Ascending aorta (tissue), 2 donors: Measurements from ENCODE around the gene CHST12. TPM values are rescaled to one million over a fixed set of nuclear protein-coding genes. Genes with fewer than 3 reads are reported as not detected.
"Not testable (repeated sequence)": the region's sequence is repeated elsewhere in the genome, so short reads cannot be mapped to it uniquely, and the experiment has no call there.

Experiments
- DNase-seq, 2 donors: peaks; one replicate each; pipeline ENCODE4 v3.0.0-alpha.2; 2019; ENCODE audit warnings: low spot score in 2 of 2
- H3K27ac ChIP-seq, 2 donors: fragments of 200-600 bp; sonication (generic); one replicate each; pipeline ENCODE4 v1.5.1; 2016 to 2017; ENCODE audit warnings: mild to moderate bottlenecking in 1 of 2
- H3K27me3 ChIP-seq: fragments of 200-600 bp; sonication (generic); one replicate; pipeline ENCODE4 v1.5.1; 2017
- H3K36me3 ChIP-seq, 2 donors: fragments of 200-600 bp; sonication (generic); one replicate each; pipeline ENCODE4 v1.5.1; 2016
- H3K4me1 ChIP-seq, 2 donors: fragments of 200-600 bp; sonication (generic); one replicate each; pipeline ENCODE4 v1.5.1; 2016 to 2017; ENCODE audit warnings: mild to moderate bottlenecking in 1 of 2
- H3K4me3 ChIP-seq, 2 donors: fragments of 200-600 bp; sonication (generic); one replicate each; pipeline ENCODE4 v1.5.1; 2016 to 2017; ENCODE audit warnings: mild to moderate bottlenecking in 1 of 2
- H3K9me3 ChIP-seq, 2 donors: fragments of 200-600 bp; sonication (generic); one replicate each; pipeline ENCODE4 v1.5.1; 2016
- intact Hi-C: fragments of 100-400 bp; cut with DNase I; formaldehyde crosslinking; loops from one replicate; pipeline ENCODE4 v1.15.1; 2023
- total RNA-seq: library from RNA; depleted of rRNA; stranded (reverse); fragments of >200 nt; gene quantifications from one replicate; pipeline ENCODE4 v1.1.0, GENCODE V29; 2016
- TF ChIP-seq, protein P1 (sequence below), 3 experiments: fragments of 200-600 bp in 2 of 3; fragments of 450-650 bp in 1 of 3; sonication (generic) in 2 of 3; IDR thresholded peaks; one replicate each; pipeline ENCODE4 v1.5.1; 2016 to 2019; ENCODE audit warnings: antibody characterized with exemption in 3 of 3, mild to moderate bottlenecking in 1 of 3, moderate library complexity in 1 of 3

The CHST12 gene
- total RNA-seq, 1 donor from 2014 or later, result 79.4 TPM

DNA sequence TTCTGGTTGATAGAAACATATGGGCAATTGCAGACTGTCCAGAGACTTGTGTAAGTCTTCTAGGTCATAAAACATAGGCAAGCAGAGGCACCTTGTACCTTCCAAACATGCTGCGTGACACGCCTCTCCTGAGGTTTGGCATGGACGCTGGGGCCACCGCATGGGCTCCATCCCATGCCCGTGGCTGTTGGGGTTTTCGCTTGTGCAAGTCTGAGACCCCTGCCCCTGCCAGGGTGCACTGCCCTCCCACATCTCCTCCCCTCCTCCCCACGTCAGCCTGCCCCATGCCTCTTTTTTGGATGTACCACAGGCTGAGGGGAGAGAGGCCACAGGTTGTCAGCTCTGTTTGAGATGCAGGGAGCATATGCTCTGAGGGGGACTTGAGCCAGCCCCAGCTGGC is 29.8 kb upstream of the CHST12 start:
- Histone ChIP-seq H3K27me3 (no peaks in the 10 kb centered on the region), H3K4me3 (no peak overlapping the region), H3K36me3 (peaks cover 83 to 93% of the 10 kb centered on the region in 2 donors), H3K4me1 (no peaks in the 10 kb centered on the region), H3K27ac (no peak overlapping the region), H3K9me3 (no peaks in the 10 kb centered on the region)
- no peak for DNase-seq
- intact Hi-C loops, result no loop called here
- TF ChIP-seq, protein P1, sequence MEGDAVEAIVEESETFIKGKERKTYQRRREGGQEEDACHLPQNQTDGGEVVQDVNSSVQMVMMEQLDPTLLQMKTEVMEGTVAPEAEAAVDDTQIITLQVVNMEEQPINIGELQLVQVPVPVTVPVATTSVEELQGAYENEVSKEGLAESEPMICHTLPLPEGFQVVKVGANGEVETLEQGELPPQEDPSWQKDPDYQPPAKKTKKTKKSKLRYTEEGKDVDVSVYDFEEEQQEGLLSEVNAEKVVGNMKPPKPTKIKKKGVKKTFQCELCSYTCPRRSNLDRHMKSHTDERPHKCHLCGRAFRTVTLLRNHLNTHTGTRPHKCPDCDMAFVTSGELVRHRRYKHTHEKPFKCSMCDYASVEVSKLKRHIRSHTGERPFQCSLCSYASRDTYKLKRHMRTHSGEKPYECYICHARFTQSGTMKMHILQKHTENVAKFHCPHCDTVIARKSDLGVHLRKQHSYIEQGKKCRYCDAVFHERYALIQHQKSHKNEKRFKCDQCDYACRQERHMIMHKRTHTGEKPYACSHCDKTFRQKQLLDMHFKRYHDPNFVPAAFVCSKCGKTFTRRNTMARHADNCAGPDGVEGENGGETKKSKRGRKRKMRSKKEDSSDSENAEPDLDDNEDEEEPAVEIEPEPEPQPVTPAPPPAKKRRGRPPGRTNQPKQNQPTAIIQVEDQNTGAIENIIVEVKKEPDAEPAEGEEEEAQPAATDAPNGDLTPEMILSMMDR (IDR thresholded peaks at IDR 0.05), result no peak

DNA sequence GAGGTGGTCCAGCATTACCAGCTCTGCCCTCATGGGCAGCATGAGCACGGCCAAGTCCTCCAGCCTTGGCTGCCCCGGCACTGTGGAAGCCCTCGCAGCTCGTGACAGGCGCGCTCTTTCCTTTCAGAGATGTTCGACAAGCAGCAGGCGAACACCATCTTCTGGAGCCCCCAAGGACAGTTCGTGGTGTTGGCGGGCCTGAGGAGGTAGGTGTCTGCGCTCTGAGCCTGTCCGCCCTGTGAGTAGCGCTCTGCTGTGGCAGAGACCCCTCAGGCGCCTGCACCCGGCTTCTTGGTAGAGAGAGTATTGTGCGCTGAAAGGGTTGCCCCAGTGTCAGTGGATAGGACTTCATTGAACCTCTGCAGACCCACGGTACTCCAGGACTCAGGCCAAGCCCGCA is 29.0 kb upstream of the CHST12 start:
- no peaks in the 10 kb centered on the region for H3K9me3 ChIP-seq
- no peak overlapping the region for H3K4me3 ChIP-seq
- no peak for DNase-seq
- TF ChIP-seq, protein P1 (IDR thresholded peaks at IDR 0.05), result no peak
- no peak overlapping the region for H3K27ac ChIP-seq
- H3K27me3 ChIP-seq, result no peaks in the 10 kb centered on the region
- no peaks in the 10 kb centered on the region for H3K4me1 ChIP-seq
- peaks cover 83 to 93% of the 10 kb centered on the region in 2 donors for H3K36me3 ChIP-seq
- intact Hi-C loops, result no loop called here

DNA sequence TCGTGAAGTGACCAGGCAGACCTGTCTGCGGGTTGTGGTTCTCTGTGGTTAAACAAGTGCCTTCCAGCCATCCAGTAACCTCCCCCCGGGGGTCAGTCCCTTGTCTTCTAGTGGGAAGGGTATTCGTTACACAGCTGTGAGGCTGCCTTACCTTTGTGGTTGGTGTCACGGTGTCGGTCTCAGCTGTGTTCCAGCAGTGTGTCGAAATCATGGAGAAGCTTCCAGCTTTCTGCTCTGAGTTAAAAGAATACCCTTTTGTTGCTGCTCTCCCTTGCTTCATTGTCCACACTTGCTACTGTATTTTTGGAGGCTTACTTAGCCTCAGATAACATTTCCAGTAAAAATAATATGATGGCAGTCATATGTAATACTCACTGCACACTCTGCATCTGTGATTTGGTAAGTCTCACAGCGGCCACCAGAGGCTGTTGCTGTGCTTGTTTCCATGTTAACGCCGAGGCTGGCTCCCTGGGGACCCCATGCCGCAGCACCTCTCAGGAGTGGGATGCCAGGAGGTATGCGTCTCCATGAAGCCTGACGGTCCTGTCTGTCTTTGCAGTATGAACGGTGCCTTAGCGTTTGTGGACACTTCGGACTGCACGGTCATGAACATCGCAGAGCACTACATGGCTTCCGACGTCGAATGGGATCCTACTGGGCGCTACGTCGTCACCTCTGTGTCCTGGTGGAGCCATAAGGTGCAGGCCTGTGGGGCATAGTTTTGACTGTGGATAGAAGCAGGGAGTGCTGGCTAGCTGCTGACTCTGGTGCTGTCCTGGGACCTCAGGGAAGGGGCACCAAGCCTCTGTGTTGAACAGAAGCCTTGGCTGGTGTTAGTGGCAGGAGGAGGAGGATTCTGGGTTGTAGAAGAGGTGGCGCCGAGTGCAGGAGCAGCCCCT is 28.3 kb upstream of the CHST12 start:
- intact Hi-C loops, result loop anchor here (5.0 kb wide), 1 partner anchor 52 kb away; no protein-coding TSS in a partner anchor
- no peak overlapping the region for H3K27ac ChIP-seq
- no peak overlapping the region for H3K4me3 ChIP-seq
- no peaks in the 10 kb centered on the region for H3K27me3 ChIP-seq
- H3K36me3 ChIP-seq, result peaks cover 85 to 93% of the 10 kb centered on the region in 2 donors
- no peak for DNase-seq
- no peaks in the 10 kb centered on the region for H3K9me3 ChIP-seq
- no peaks in the 10 kb centered on the region for H3K4me1 ChIP-seq
- TF ChIP-seq, protein P1 (IDR thresholded peaks at IDR 0.05), result no peak

DNA sequence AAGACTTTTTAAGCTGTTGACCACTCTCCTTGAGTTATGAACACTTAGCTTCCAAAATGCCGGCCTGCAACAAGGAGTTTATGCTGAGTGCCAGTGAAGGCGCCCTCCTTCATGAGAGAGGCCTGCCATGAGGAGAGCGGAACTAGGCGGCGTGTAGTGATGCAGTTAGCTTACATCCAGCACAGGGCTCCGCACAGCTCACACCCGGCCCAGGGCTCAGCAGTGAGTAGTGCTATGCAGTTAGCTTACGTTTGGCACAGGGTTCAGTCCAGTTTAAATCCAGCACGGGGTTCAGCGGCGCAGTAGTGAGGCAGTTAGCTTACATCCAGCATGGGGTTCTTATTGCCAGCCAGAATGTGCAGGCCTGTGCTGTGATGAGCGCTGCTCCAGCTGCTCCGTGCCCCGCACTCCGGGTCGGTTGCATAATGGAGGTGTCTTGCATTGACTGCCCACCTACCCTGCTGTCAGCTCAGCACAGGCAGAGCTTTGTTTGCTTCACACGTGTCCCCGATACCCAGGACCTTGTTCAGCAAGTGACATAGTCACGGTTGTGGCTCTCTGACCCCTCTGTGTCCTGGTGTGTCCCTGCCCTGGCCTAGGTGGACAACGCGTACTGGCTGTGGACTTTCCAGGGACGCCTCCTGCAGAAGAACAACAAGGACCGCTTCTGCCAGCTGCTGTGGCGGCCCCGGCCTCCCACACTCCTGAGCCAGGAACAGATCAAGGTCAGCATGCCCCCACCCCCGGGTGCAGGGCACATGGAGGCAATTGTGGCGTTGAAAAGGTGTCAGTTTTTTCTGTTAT is 26.9 kb upstream of the CHST12 start:
- TF ChIP-seq, protein P1 (IDR thresholded peaks at IDR 0.05), result no peak
- DNase-seq, result no peak
- Histone ChIP-seq H3K9me3 (no peaks in the 10 kb centered on the region), H3K27ac (no peak overlapping the region), H3K4me3 (no peak overlapping the region), H3K27me3 (no peaks in the 10 kb centered on the region), H3K4me1 (no peaks in the 10 kb centered on the region), H3K36me3 (peaks cover 82 to 94% of the 10 kb centered on the region in 2 donors)
- intact Hi-C loops, result loop anchor here (5.0 kb wide), 1 partner anchor 51 kb away; no protein-coding TSS in a partner anchor

DNA sequence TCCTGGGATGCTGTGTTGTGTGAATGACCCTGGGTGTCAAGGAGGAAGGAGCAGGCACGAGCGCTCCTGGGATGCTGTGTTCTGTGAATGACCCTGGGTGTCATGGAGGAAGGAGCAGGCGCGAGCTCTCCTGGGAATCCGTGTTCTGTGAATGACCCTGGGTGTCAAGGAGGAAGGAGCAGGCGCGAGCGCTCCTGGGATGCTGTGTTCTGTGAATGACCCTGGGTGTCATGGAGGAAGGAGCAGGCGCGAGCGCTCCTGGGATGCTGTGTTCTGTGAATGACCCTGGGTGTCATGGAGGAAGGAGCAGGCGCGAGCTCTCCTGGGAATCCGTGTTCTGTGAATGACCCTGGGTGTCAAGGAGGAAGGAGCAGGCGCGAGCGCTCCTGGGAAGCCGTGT is 25.9 kb upstream of the CHST12 start:
- not testable (repeated sequence) for H3K27me3 ChIP-seq, DNase-seq, H3K9me3 ChIP-seq, H3K4me1 ChIP-seq, H3K27ac ChIP-seq, H3K4me3 ChIP-seq
- intact Hi-C loops, result loop anchor here (5.0 kb wide), 1 partner anchor 50 kb away; no protein-coding TSS in a partner anchor
- H3K36me3 ChIP-seq, result peaks cover 77 to 87% of the 10 kb centered on the region in 2 donors

DNA sequence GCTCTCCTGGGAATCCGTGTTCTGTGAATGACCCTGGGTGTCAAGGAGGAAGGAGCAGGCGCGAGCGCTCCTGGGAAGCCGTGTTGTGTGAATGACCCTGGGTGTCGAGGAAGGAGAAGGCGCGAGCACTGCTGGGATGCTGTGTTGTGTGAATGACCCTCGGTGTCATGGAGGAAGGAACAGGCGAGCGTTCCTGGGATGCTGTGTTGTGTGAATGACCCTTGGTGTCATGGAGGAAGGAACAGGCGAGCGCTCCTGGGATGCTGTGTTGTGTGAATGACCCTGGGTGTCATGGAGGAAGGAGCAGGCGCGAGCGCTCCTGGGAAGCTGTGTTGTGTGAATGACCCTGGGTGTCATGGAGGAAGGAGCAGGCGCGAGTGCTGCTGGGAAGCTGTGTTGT is 25.3 kb upstream of the CHST12 start:
- H3K27me3 ChIP-seq, H3K27ac ChIP-seq, H3K4me1 ChIP-seq, H3K4me3 ChIP-seq, H3K9me3 ChIP-seq, DNase-seq: not testable (repeated sequence)
- peaks cover 70 to 80% of the 10 kb centered on the region in 2 donors for H3K36me3 ChIP-seq
- intact Hi-C loops, result loop anchor here (5.0 kb wide), 1 partner anchor 49 kb away; no protein-coding TSS in a partner anchor
